CD4-positive, alpha-beta T cell treated with Interleukin-17A for 1 hour (primary cell): ENCODE results near the gene C1QTNF8.
"Not testable (repeated sequence)": the region's sequence is repeated elsewhere in the genome, so short reads cannot be mapped to it uniquely, and the experiment has no call there.

ENCODE experiments used
- DNase-seq: peaks from one replicate; pipeline ENCODE4 v3.0.0-alpha.2; 2020

The C1QTNF8 gene

GRCh38 chr16:1107141-1107540, 11.1 kb upstream of the C1QTNF8 start:
- no peak for DNase-seq

GRCh38 chr16:1106659-1107058, 10.6 kb upstream of the C1QTNF8 start:
- DNase-seq = no peak

GRCh38 chr16:1105888-1106620, 10.0 kb upstream of the C1QTNF8 start:
- peak; percentile 30 for DNase-seq

GRCh38 chr16:1103636-1103980, 7.6 kb upstream of the C1QTNF8 start:
- DNase-seq = no peak

GRCh38 chr16:1102921-1103635, 7.0 kb upstream of the C1QTNF8 start:
- peak; percentile 71 for DNase-seq

GRCh38 chr16:1102333-1102700, 6.3 kb upstream of the C1QTNF8 start:
- DNase-seq = no peak

GRCh38 chr16:1101573-1102332, 5.7 kb upstream of the C1QTNF8 start:
- DNase-seq = no peak

GRCh38 chr16:1101133-1101532, 5.1 kb upstream of the C1QTNF8 start:
- DNase-seq = no peak

- DNase-seq = no peak
Measured at GRCh38 chr16:1100084-1100800, 4.2 kb upstream of the C1QTNF8 start.

GRCh38 chr16:1099189-1100083, 3.4 kb upstream of the C1QTNF8 start:
- no peak for DNase-seq

GRCh38 chr16:1098266-1098991, 2.4 kb upstream of the C1QTNF8 start:
- no peak for DNase-seq

- DNase-seq = no peak
Measured at GRCh38 chr16:1097800-1098199, 1.8 kb upstream of the C1QTNF8 start.

GRCh38 chr16:1097156-1097555, 1.1 kb upstream of the C1QTNF8 start:
- no peak for DNase-seq

GRCh38 chr16:1095450-1096168, 435 bp downstream of the C1QTNF8 start:
- DNase-seq = no peak

GRCh38 chr16:1094601-1095449, 1.2 kb downstream of the C1QTNF8 start:
- DNase-seq = no peak

- no peak for DNase-seq
Measured at GRCh38 chr16:1094124-1094479, 1.9 kb downstream of the C1QTNF8 start.

GRCh38 chr16:1093284-1094123, 2.5 kb downstream of the C1QTNF8 start:
- no peak for DNase-seq

GRCh38 chr16:1092685-1093283, 3.3 kb downstream of the C1QTNF8 start:
- DNase-seq = not testable (repeated sequence)
